GM12878 (cell line): ENCODE results near the gene IFIT5.

Experiments used
- CTCF ChIP-seq, 3 experiments: IDR thresholded peaks in 2 of 3; conservative IDR thresholded peaks in 1 of 3; 2 replicates each; pipeline ENCODE4 v1.5.1; 2011; ENCODE audit warnings: low read depth in 3 of 3, low read length in 3 of 3, mild to moderate bottlenecking in 3 of 3, control low read depth in 2 of 3, moderate library complexity in 2 of 3, inconsistent platforms in 1 of 3, mixed read lengths in 1 of 3; ENCODE audit not compliant: control insufficient read depth in 2 of 3, insufficient read depth in 1 of 3; ENCODE audit errors: extremely low read depth in 1 of 3
- EZH2 ChIP-seq: IDR thresholded peaks from 2 replicates; pipeline ENCODE4 v1.6.1; 2012; ENCODE audit warnings: low read depth, mild to moderate bottlenecking, control low read depth, inconsistent platforms, low read length, borderline replicate concordance; ENCODE audit not compliant: control insufficient read depth
- JUND ChIP-seq: IDR thresholded peaks from 2 replicates; pipeline ENCODE4 v1.6.1; 2012; ENCODE audit warnings: low read depth, mild to moderate bottlenecking, low read length, improper control_type of control experiment, moderate library complexity
- POLR2AphosphoS2 ChIP-seq: IDR thresholded peaks from 2 replicates; pipeline ENCODE4 v1.6.1; 2011; ENCODE audit warnings: low read depth, mild to moderate bottlenecking, low read length, improper control_type of control experiment, moderate library complexity
- SREBF2 ChIP-seq: IDR thresholded peaks from 2 replicates; pipeline ENCODE4 v1.6.1; 2012; ENCODE audit warnings: mild to moderate bottlenecking, low read length
- TCF12 ChIP-seq: IDR thresholded peaks from 2 replicates; pipeline ENCODE4 v1.6.1; 2011; ENCODE audit warnings: low read depth, mild to moderate bottlenecking, low read length

GRCh38 chr10:89382757-89383156, 31.6 kb upstream of the IFIT5 start:
- TF ChIP-seq JUND (no peak), POLR2AphosphoS2 (no peak), CTCF (IDR thresholded peaks at IDR 0.05 in 2 of 3, conservative IDR thresholded peaks at IDR 0.05 in 1 of 3; ENCODE audit: control insufficient read depth in 2 of 3, extremely low read depth in 1 of 3, insufficient read depth in 1 of 3, low read depth in 3 of 3, low read length in 3 of 3) (no peak), SREBF2 (no peak), EZH2 (no peak), TCF12 (no peak)
